ENCODE data around the gene GRK2. TPM values are rescaled to one million over a fixed set of nuclear protein-coding genes. Genes with fewer than 3 reads are reported as not detected.

Gene GRK2
- total RNA-seq, 4 donors from 2014 or later: 40.2 to 79.8 (median 68.4) TPM

DNA sequence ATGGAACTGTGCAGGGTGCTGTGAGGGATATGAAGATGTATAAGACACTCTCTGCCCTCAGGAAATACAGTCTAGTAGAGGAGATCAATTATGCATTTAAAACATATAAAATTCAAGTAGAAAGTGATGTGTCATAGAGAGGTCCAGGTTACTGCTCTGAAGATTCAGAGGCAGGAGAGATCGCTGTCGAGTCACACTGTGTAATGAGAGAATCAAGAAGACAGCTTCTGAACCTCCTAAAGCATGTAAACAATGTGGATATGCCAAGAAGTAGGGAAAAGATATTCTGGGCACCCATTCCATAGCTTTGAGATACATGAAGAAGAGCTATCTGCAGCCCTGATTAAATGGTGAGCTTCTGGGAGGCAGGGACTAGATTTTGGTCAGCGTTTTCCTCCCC lies 53.7 kb downstream of the GRK2 start:
- intact Hi-C loops (cut with DNase I; ENCODE audit: low total_unique reads) (no loop called here), in situ Hi-C loops (cut with MboI; ENCODE audit: low sequenced_read_pairs in 4 of 4) (no loop called here)
- Histone ChIP-seq H3K4me1 (peaks cover 7 to 17% of the 10 kb centered on the region in 2 donors), H3K27me3 (no peaks in the 10 kb centered on the region), H3K9me3 (no peaks in the 10 kb centered on the region), H3K27ac (no peak overlapping the region), H3K36me3 (no peaks in the 10 kb centered on the region), H3K4me3 (no peak overlapping the region)
- no peak for TF ChIP-seq POLR2A (IDR thresholded peaks at IDR 0.05)
- TF ChIP-seq, protein P1, sequence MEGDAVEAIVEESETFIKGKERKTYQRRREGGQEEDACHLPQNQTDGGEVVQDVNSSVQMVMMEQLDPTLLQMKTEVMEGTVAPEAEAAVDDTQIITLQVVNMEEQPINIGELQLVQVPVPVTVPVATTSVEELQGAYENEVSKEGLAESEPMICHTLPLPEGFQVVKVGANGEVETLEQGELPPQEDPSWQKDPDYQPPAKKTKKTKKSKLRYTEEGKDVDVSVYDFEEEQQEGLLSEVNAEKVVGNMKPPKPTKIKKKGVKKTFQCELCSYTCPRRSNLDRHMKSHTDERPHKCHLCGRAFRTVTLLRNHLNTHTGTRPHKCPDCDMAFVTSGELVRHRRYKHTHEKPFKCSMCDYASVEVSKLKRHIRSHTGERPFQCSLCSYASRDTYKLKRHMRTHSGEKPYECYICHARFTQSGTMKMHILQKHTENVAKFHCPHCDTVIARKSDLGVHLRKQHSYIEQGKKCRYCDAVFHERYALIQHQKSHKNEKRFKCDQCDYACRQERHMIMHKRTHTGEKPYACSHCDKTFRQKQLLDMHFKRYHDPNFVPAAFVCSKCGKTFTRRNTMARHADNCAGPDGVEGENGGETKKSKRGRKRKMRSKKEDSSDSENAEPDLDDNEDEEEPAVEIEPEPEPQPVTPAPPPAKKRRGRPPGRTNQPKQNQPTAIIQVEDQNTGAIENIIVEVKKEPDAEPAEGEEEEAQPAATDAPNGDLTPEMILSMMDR (IDR thresholded peaks at IDR 0.05 in 4 of 5, conservative IDR thresholded peaks at IDR 0.05 in 1 of 5): no peak
- DNase-seq (no peak), ATAC-seq (no peak)

- DNase-seq (no peak), ATAC-seq (no peak)
- intact Hi-C loops (cut with DNase I; ENCODE audit: low total_unique reads): no loop called here
- no peak overlapping the region for H3K4me3 ChIP-seq
- in situ Hi-C loops (cut with MboI; ENCODE audit: low sequenced_read_pairs in 4 of 4): no loop called here
- TF ChIP-seq, protein P1 (IDR thresholded peaks at IDR 0.05 in 4 of 5, conservative IDR thresholded peaks at IDR 0.05 in 1 of 5): no peak
- TF ChIP-seq POLR2A (IDR thresholded peaks at IDR 0.05): no peak
- H3K4me1 ChIP-seq: peaks cover 7 to 17% of the 10 kb centered on the region in 2 donors
- no peak overlapping the region for H3K27ac ChIP-seq
- no peaks in the 10 kb centered on the region for H3K9me3 ChIP-seq
- H3K36me3 ChIP-seq: no peaks in the 10 kb centered on the region
- no peaks in the 10 kb centered on the region for H3K27me3 ChIP-seq
Measured at GRCh38 chr11:67320691-67321090, 54.4 kb downstream of the GRK2 start.

DNA sequence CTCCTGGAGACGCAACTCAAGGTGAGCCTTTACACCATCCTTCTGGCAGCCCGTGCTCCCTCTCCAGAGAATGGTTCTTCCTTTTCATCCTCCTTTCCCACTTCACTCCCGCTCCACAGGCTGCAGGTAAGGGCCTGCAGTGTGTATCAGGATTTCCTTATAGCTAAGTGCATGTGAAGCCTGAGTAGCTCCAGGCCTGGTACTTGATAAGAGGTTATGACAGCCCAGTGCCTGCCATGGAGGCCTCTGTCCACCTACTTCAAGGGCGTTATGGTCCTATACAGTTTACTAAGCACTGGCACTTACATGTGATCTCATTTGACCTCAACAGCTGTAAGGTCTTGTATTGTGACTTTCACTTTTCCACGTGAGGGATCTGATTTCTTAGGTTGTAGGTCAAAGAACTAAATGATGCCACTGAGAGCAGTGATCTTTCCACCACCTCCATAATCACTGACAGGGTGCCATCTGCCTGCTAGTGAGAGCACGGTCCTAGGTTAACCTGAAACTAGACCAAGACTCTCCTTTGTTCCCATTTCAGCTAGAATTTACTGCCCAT lies 55.1 kb downstream of the GRK2 start:
- Histone ChIP-seq H3K4me3 (no peak overlapping the region), H3K9me3 (no peaks in the 10 kb centered on the region), H3K27me3 (no peaks in the 10 kb centered on the region), H3K27ac (no peak overlapping the region), H3K36me3 (no peaks in the 10 kb centered on the region), H3K4me1 (peaks cover 7 to 17% of the 10 kb centered on the region in 2 donors)
- DNase-seq (no peak), ATAC-seq (no peak)
- no peak for TF ChIP-seq POLR2A (IDR thresholded peaks at IDR 0.05)
- TF ChIP-seq, protein P1 (IDR thresholded peaks at IDR 0.05 in 4 of 5, conservative IDR thresholded peaks at IDR 0.05 in 1 of 5): no peak
- in situ Hi-C loops (cut with MboI; ENCODE audit: low sequenced_read_pairs in 4 of 4): no loop called here
- intact Hi-C loops (cut with DNase I; ENCODE audit: low total_unique reads): no loop called here

- TF ChIP-seq POLR2A (IDR thresholded peaks at IDR 0.05): no peak
- TF ChIP-seq, protein P1 (IDR thresholded peaks at IDR 0.05 in 4 of 5, conservative IDR thresholded peaks at IDR 0.05 in 1 of 5): no peak
- intact Hi-C loops (cut with DNase I; ENCODE audit: low total_unique reads): no loop called here
- no peak for ATAC-seq
Measured at GRCh38 chr11:67322049-67322448, 55.8 kb downstream of the GRK2 start.

GRCh38 chr11:67323526-67323925 lies 57.3 kb downstream of the GRK2 start:
- no peak overlapping the region for H3K27ac ChIP-seq
- in situ Hi-C loops (cut with MboI; ENCODE audit: low sequenced_read_pairs in 4 of 4) (no loop called here), intact Hi-C loops (cut with DNase I; ENCODE audit: low total_unique reads) (no loop called here)
- TF ChIP-seq, protein P1 (IDR thresholded peaks at IDR 0.05 in 4 of 5, conservative IDR thresholded peaks at IDR 0.05 in 1 of 5): no peak
- TF ChIP-seq POLR2A (IDR thresholded peaks at IDR 0.05): no peak
- ATAC-seq (no peak), DNase-seq (no peak)
- H3K9me3 ChIP-seq: no peaks in the 10 kb centered on the region
- H3K27me3 ChIP-seq: no peaks in the 10 kb centered on the region
- H3K4me3 ChIP-seq: no peak overlapping the region
- no peaks in the 10 kb centered on the region for H3K36me3 ChIP-seq
- peaks cover 3 to 12% of the 10 kb centered on the region in 2 donors for H3K4me1 ChIP-seq

More at GRCh38 chr11:67322049-67322448, 55.8 kb downstream of the GRK2 start:
- Histone ChIP-seq H3K9me3 (no peaks in the 10 kb centered on the region), H3K36me3 (no peaks in the 10 kb centered on the region), H3K27me3 (no peaks in the 10 kb centered on the region), H3K4me3 (no peak overlapping the region), H3K27ac (no peak overlapping the region), H3K4me1 (peaks cover 7 to 17% of the 10 kb centered on the region in 2 donors)
- in situ Hi-C loops (cut with MboI; ENCODE audit: low sequenced_read_pairs in 4 of 4): no loop called here
- DNase-seq: no peak

All from gastrocnemius medialis (tissue), 4 donors.